BJ (cell line): Measurements from ENCODE around the gene CPD. TPM values are rescaled to one million over a fixed set of nuclear protein-coding genes. Genes with fewer than 3 reads are reported as not detected.
"Not testable (repeated sequence)": the region's sequence is repeated elsewhere in the genome, so short reads cannot be mapped to it uniquely, and the experiment has no call there.

ENCODE experiments used
- CTCF ChIA-PET: fragments of 350-600 bp; formaldehyde crosslinking; extraction: SDS; loops from one replicate; lab custom pipeline; 2021; ENCODE audit warnings: antibody characterized with exemption, inconsistent platforms; lab: Yijun Ruan, JAX
- POLR2A ChIA-PET: fragments of 300-600 bp; sonication (Branson Sonifier 250); formaldehyde crosslinking; extraction: SDS; loops from one replicate; lab custom pipeline; 2021; ENCODE audit warnings: antibody characterized with exemption; lab: Charles Lee
- DNase-seq: peaks from one replicate; pipeline ENCODE4 v3.0.0-alpha.2; 2011; ENCODE audit warnings: low read depth
- H3K27me3 ChIP-seq: 2 replicates; pipeline ENCODE4 v1.6.0; 2011; ENCODE audit warnings: low read length; ENCODE audit not compliant: control insufficient read depth, insufficient read depth
- H3K36me3 ChIP-seq: 2 replicates; pipeline ENCODE4 v1.5.1; 2011; ENCODE audit warnings: low read length; ENCODE audit not compliant: control insufficient read depth, insufficient read depth
- H3K4me3 ChIP-seq: 2 replicates; pipeline ENCODE4 v1.5.1; 2011; ENCODE audit warnings: low read depth, mild to moderate bottlenecking, control low read depth, low read length
- polyA plus RNA-seq: library from polyadenylated mRNA; depleted of rRNA; stranded (reverse); fragments of >200 nt; gene quantifications from 2 replicates; pipeline ENCODE4 v1.2.3, GENCODE V29; 2011
- TF ChIP-seq, protein P1 (sequence below): IDR thresholded peaks from 2 replicates; pipeline ENCODE4 v1.5.1; 2011; ENCODE audit warnings: low read depth, mild to moderate bottlenecking, control low read depth, inconsistent platforms, low read length, moderate library complexity; ENCODE audit not compliant: insufficient read depth

CPD gene
- polyA plus RNA-seq, 1 experiment: 65.4 TPM

DNA sequence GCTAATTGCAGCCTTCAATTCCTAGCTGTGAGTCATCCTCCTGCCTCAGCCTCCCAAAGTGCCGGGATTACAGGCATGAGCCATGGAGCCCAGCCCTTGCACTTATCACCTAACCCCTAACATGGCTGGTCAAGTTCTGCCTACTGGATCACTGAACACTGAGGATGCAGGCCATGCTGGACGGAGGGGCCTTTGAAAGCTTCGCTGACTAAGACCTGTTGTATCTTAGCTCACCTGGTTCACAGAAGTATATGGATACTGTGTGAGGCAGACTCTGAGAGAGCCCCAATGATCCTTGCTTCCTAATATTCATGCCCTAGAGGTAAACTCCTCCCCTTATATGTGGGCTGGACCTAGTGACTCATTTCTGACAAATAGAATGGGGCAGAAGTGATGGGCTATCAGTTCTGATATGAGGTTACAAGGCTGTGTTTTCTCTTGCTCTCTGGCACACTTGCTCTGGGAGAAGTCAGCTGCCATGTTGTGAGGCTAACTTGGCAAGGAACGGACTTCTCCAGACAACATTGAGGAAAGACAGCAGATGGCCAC, 33.1 kb upstream of the CPD start:
- ChIA-PET CTCF (interaction anchor here (0.9 to 1.3 kb wide), 5 partner anchors 9 to 1014 kb away, joined by 3 to 5 read pairs (median 3); partner anchors contain the start of gene TMIGD1), POLR2A (no interaction called here)
- TF ChIP-seq, protein P1, sequence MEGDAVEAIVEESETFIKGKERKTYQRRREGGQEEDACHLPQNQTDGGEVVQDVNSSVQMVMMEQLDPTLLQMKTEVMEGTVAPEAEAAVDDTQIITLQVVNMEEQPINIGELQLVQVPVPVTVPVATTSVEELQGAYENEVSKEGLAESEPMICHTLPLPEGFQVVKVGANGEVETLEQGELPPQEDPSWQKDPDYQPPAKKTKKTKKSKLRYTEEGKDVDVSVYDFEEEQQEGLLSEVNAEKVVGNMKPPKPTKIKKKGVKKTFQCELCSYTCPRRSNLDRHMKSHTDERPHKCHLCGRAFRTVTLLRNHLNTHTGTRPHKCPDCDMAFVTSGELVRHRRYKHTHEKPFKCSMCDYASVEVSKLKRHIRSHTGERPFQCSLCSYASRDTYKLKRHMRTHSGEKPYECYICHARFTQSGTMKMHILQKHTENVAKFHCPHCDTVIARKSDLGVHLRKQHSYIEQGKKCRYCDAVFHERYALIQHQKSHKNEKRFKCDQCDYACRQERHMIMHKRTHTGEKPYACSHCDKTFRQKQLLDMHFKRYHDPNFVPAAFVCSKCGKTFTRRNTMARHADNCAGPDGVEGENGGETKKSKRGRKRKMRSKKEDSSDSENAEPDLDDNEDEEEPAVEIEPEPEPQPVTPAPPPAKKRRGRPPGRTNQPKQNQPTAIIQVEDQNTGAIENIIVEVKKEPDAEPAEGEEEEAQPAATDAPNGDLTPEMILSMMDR: no peak
- DNase-seq: no peak
- H3K27me3 ChIP-seq: 0 out of 2 replicates have a peak, but pooled peaks cover 1% of the 10 kb centered on the region
- H3K4me3 ChIP-seq: no peak overlapping the region
- H3K36me3 ChIP-seq: no peaks in the 10 kb centered on the region

DNA sequence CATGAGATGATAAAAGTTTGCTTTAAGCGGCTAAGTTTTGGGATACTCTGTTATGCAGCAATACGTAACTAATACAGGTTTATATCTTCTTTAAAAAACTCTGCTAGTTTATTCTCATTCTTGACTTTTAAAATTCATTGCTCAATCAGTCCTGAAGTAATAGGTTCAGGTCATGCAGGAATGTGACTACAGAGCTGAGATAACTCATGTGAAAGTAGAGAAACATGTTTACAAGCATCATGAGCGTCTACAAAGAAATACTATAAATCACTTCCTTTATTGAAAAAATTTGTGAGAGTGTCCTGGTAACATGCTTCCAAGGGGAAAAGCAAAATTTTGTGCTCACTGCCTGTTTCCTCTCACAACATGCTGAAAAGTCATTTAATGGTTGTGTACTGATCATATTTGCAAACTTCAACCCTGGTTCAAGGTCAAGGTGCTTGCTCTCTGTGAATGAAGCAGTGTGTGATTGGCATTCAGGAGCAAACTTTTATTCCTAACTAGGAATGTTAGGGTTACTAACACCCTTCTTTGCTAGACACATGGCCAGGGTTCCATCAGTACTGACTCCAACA, 32.4 kb upstream of the CPD start:
- no peak for DNase-seq
- TF ChIP-seq, protein P1: no peak
- CTCF ChIA-PET: interaction anchor here (0.9 to 1.4 kb wide), 4 partner anchors 12 to 1014 kb away, joined by 3 read pairs; partner anchors contain the start of gene TMIGD1

DNA sequence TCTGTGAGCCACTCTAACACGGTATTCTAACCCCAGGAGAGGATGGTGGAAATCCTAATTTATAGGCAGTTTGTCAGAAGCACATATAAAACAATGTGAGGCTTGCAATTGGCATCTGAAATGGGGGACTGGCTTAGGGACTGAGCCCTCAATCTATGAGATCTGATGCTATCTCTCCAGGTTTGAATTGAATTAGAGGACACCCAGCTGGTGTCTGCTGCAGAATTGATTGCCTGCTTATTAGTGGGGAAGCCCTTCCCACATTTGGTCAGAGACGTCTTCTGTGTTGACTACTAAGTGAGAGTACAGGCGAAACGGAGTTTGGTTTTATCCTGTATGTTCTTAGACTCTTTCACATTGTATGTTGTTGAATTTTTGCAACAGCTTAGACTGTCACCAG, 31.2 kb upstream of the CPD start:
- TF ChIP-seq, protein P1: no peak
- ChIA-PET POLR2A (no interaction called here), CTCF (interaction anchor here (1.4 kb wide), 1 partner anchor 19 kb away, joined by 3 read pairs; no protein-coding TSS in a partner anchor)
- Histone ChIP-seq H3K36me3 (no peaks in the 10 kb centered on the region), H3K4me3 (no peak overlapping the region), H3K27me3 (0 out of 2 replicates have a peak, but pooled peaks cover 1% of the 10 kb centered on the region)
- DNase-seq: no peak

More for the DNA sequence above, 32.4 kb upstream of the CPD start:
- H3K4me3 ChIP-seq: no peak overlapping the region
- POLR2A ChIA-PET: no interaction called here
- 0 out of 2 replicates have a peak, but pooled peaks cover 1% of the 10 kb centered on the region for H3K27me3 ChIP-seq
- no peaks in the 10 kb centered on the region for H3K36me3 ChIP-seq

DNA sequence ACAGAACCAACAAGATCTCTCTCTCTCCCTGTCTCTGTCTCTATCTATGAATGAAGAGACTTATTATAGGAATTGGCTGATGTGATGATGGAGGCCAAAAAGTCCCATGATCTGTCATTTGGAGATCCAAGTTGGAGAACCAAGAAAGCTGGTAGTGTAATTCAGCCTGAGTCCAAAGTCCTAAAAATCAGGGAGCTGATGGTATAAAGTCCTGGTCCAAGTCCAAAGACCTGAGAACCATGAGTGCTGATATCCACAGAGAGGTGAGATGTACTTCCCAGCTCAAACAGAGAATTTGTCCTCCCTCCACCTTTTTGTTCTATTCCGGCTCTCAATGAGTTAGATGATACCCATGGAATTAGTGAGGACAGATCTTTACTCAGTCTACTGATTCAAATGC, 29.5 kb upstream of the CPD start:
- H3K36me3 ChIP-seq: no peaks in the 10 kb centered on the region
- TF ChIP-seq, protein P1: no peak
- 0 out of 2 replicates have a peak, but pooled peaks cover 1% of the 10 kb centered on the region for H3K27me3 ChIP-seq
- ChIA-PET POLR2A (no interaction called here), CTCF (interaction anchor here (1.3 to 1.5 kb wide), 3 partner anchors 8 to 13 kb away, joined by 3 to 6 read pairs (median 5); no protein-coding TSS in a partner anchor)
- no peak overlapping the region for H3K4me3 ChIP-seq
- DNase-seq: no peak

DNA sequence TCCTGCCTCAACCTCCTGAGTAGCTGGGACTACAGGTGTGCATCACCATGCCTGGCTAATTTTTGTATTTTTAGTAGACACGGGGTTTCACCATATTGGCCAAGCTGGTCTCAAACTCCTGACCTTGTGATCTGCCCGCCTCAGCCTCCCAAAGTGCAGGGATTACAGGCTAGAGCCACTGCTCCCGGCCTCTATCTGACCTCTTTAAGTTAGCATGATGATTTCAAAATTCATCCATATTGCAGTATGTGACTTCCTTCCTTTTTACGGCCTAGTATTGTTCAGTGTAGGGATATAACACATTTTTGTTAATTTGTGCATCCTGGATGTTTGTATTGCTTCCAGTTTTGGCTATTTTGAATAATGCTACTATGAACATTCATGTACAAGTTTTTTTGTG, 27.5 kb upstream of the CPD start:
- CTCF ChIA-PET, H3K4me3 ChIP-seq, H3K27me3 ChIP-seq, H3K36me3 ChIP-seq, DNase-seq, POLR2A ChIA-PET: not testable (repeated sequence)
